GM12878 (cell line): ENCODE measurements around the gene DNAJA4. TPM values are rescaled to one million over a fixed set of nuclear protein-coding genes. Genes with fewer than 3 reads are reported as not detected.
A peak's percentile ranks its signal among the peaks of the same experiment; 100 is the strongest.

Source experiments
- ATAC-seq: fragments of 200-7000 bp; cut with Tn5 transposase; 3 replicates; pipeline ENCODE4 v1.9.1; 2020; ENCODE audit warnings: mild to moderate bottlenecking, moderate library complexity
- BruUV-seq: library from RNA; stranded (reverse); fragments of 400-500 nt; replicated peaks from 2 replicates; lab custom pipeline; 2021; lab: Mats Ljungman, UMichigan
- CTCF ChIA-PET: fragments of 300-600 bp; sonication (Branson Sonifier 250); formaldehyde crosslinking; extraction: SDS; loops from one replicate; lab custom pipeline; 2021; ENCODE audit warnings: inconsistent platforms; lab: Yijun Ruan, JAX
- POLR2A ChIA-PET: fragments of 350-600 bp; formaldehyde crosslinking; extraction: SDS; loops from one replicate; lab custom pipeline; 2021; ENCODE audit warnings: inconsistent platforms; lab: Charles Lee
- RAD21 ChIA-PET: fragments of 300-600 bp; sonication (Branson Sonifier 250); formaldehyde crosslinking; loops from one replicate; lab custom pipeline; 2023; ENCODE audit warnings: antibody characterized with exemption; ENCODE audit not compliant: unreplicated experiment; lab: Charles Lee
- SMC1A ChIA-PET: fragments of 300-600 bp; sonication (Branson Sonifier 250); formaldehyde crosslinking; loops from one replicate; lab custom pipeline; 2023; ENCODE audit not compliant: unreplicated experiment, uncharacterized antibody; lab: Charles Lee
- DNase-seq: peaks from one replicate; pipeline ENCODE4 v3.0.0-alpha.2; 2011; ENCODE audit warnings: low read depth, low spot score
- FAIRE-seq: peaks from 3 replicates; lab custom pipeline; 2011; peaks lifted over from hg19 to GRCh38; lab: Jason Lieb, UNC
- H2AFZ ChIP-seq: 2 replicates; pipeline ENCODE4 v1.6.0; 2011; ENCODE audit warnings: low read depth, low read length, control low read depth; ENCODE audit not compliant: control insufficient read depth
- H3K27ac ChIP-seq: 2 replicates; pipeline ENCODE4 v1.5.1; 2011; ENCODE audit warnings: control low read depth; ENCODE audit not compliant: control insufficient read depth, insufficient read depth
- H3K27me3 ChIP-seq, 2 experiments: replicated peaks in 1 of 2; 2 replicates each; pipeline versions ENCODE4 v1.6.0 to v1.6.1; 2011; ENCODE audit warnings: low read length in 1 of 2; ENCODE audit not compliant: control insufficient read depth in 2 of 2, insufficient read depth in 2 of 2
- H3K36me3 ChIP-seq, 2 experiments: 2 replicates each; pipeline ENCODE4 v1.5.1; 2011; ENCODE audit warnings: low read length in 1 of 2; ENCODE audit not compliant: control insufficient read depth in 2 of 2, insufficient read depth in 2 of 2
- H3K4me1 ChIP-seq: 2 replicates; pipeline ENCODE4 v1.6.1; 2011; ENCODE audit warnings: mild to moderate bottlenecking, low read length, moderate library complexity, mixed read lengths; ENCODE audit not compliant: control insufficient read depth, insufficient read depth
- H3K4me2 ChIP-seq: 2 replicates; pipeline ENCODE4 v1.6.0; 2011; ENCODE audit warnings: control low read depth; ENCODE audit not compliant: control insufficient read depth, insufficient read depth
- H3K4me3 ChIP-seq: fragments of 200-600 bp; sonication (generic); 2 replicates; pipeline ENCODE4 v1.5.1; 2016
- H3K79me2 ChIP-seq: 2 replicates; pipeline ENCODE4 v1.6.0; 2011; ENCODE audit warnings: low read length; ENCODE audit not compliant: control insufficient read depth, insufficient read depth
- H3K9ac ChIP-seq: 2 replicates; pipeline ENCODE4 v1.8.0; 2011; ENCODE audit warnings: low read length, control low read depth, mixed read lengths; ENCODE audit not compliant: control insufficient read depth, insufficient read depth
- H3K9me3 ChIP-seq: replicated peaks from 3 replicates; pipeline ENCODE4 v1.5.1; 2011; ENCODE audit warnings: mild to moderate bottlenecking, low read length; ENCODE audit not compliant: control insufficient read depth, insufficient read depth
- H4K20me1 ChIP-seq: 2 replicates; pipeline ENCODE4 v1.6.0; 2011; ENCODE audit not compliant: control insufficient read depth, insufficient read depth
- FOXM1 ChIP-seq: IDR thresholded peaks from 2 replicates; pipeline ENCODE4 v1.6.1; 2012; ENCODE audit warnings: low read depth, mild to moderate bottlenecking, inconsistent platforms, low read length, moderate library complexity
- IKZF1 ChIP-seq: fragments of 450-650 bp; conservative IDR thresholded peaks from 2 replicates; pipeline ENCODE4 v1.6.1; 2017; ENCODE audit warnings: antibody characterized with exemption, mild to moderate bottlenecking
- JUND ChIP-seq: IDR thresholded peaks from 2 replicates; pipeline ENCODE4 v1.6.1; 2012; ENCODE audit warnings: low read depth, mild to moderate bottlenecking, low read length, improper control_type of control experiment, moderate library complexity
- NFIC ChIP-seq: IDR thresholded peaks from 2 replicates; pipeline ENCODE4 v1.6.1; 2012; ENCODE audit warnings: low read depth, mild to moderate bottlenecking, inconsistent platforms, low read length, moderate library complexity
- SMAD5 ChIP-seq: IDR thresholded peaks from 2 replicates; pipeline ENCODE4 v1.6.1; 2016; ENCODE audit warnings: antibody characterized with exemption, low read depth
- SMARCA5 ChIP-seq: fragments of 450-650 bp; IDR thresholded peaks from 2 replicates; pipeline ENCODE4 v1.6.1; 2017; ENCODE audit warnings: mild to moderate bottlenecking
- SRF ChIP-seq, 2 experiments: IDR thresholded peaks; 2 replicates each; pipeline ENCODE4 v1.6.1; 2011; ENCODE audit warnings: low read depth in 2 of 2, low read length in 2 of 2, mild to moderate bottlenecking in 1 of 2, moderate library complexity in 1 of 2
- ZNF24 ChIP-seq: fragments of 450-650 bp; IDR thresholded peaks from 2 replicates; pipeline ENCODE4 v1.6.1; 2017; ENCODE audit warnings: antibody characterized with exemption, mild to moderate bottlenecking
- ZSCAN29 ChIP-seq: fragments of 450-650 bp; IDR thresholded peaks from 2 replicates; pipeline ENCODE4 v1.6.1; 2017; ENCODE audit warnings: mild to moderate bottlenecking, moderate library complexity
- WGBS: methylation state at CpG from one replicate; pipeline ENCODE4 v1.1.6; 2016; ENCODE audit warnings: low lambda C conversion rate; ENCODE audit not compliant: insufficient replicate concordance, insufficient coverage; ENCODE audit errors: missing lambda C conversion rate; 5-methylcytosine and 5-hydroxymethylcytosine counted together
- in situ Hi-C: fragments of 300-500 bp; cut with MboI; formaldehyde crosslinking; loops from 9 replicates; pipeline ENCODE4 v1.14.3; 2018; ENCODE audit warnings: mixed read lengths
- intact Hi-C: fragments of 100-400 bp; cut with micrococcal nuclease; formaldehyde crosslinking; loops from one replicate; pipeline ENCODE4 v1.14.2; 2022; ENCODE audit not compliant: unreplicated experiment
- polyA plus RNA-seq, 11 experiments: library from polyadenylated mRNA; depleted of rRNA in 4 of 11; unstranded in 6 of 11; stranded (reverse) in 5 of 11; fragments of >200 nt; fragmentation: Nextera tagmentation in 4 of 11; fragmentation: Illumina TruSeq in 1 of 11; extraction: Ambion mirVana in 4 of 11; extraction: Trizol in 1 of 11; gene quantifications; 1 replicate in 1 of 11; 2 replicates in 10 of 11; pipeline versions ENCODE4 v1.2.1 to v1.2.3, GENCODE V29; 2011 to 2016; ENCODE audit warnings: inconsistent platforms in 2 of 11, missing spikeins in 2 of 11, low read depth in 1 of 11
- total RNA-seq, 4 experiments: library from RNA; depleted of rRNA in 3 of 4; stranded (reverse); fragments of >200 nt in 3 of 4; fragmentation: Illumina TruSeq in 1 of 4; extraction: Trizol in 1 of 4; gene quantifications; 2 replicates each; pipeline versions ENCODE4 v1.2.1 to v1.2.3, GENCODE V29; 2013 to 2021
- TF ChIP-seq, protein P1 (sequence below): fragments of 450-650 bp; IDR thresholded peaks from 2 replicates; pipeline ENCODE4 v1.6.1; 2017; ENCODE audit warnings: borderline replicate concordance
- TF ChIP-seq, protein P2 (sequence below): fragments of 450-650 bp; IDR thresholded peaks from 2 replicates; pipeline ENCODE4 v1.6.1; 2018; ENCODE audit warnings: mild to moderate bottlenecking, low read depth, moderate library complexity; ENCODE audit not compliant: partially characterized antibody
- TF ChIP-seq, protein P3 (sequence below): fragments of 450-650 bp; IDR thresholded peaks from 2 replicates; pipeline ENCODE4 v1.6.1; 2017; ENCODE audit warnings: mild to moderate bottlenecking, moderate library complexity

DNAJA4 gene
- total and polyA plus RNA-seq, 10 of the 15 experiments (the other 5 are each of a cell fraction or from before 2014, with no cell fraction given), result 0.01 to 10.4 (median 4.1) TPM

DNA sequence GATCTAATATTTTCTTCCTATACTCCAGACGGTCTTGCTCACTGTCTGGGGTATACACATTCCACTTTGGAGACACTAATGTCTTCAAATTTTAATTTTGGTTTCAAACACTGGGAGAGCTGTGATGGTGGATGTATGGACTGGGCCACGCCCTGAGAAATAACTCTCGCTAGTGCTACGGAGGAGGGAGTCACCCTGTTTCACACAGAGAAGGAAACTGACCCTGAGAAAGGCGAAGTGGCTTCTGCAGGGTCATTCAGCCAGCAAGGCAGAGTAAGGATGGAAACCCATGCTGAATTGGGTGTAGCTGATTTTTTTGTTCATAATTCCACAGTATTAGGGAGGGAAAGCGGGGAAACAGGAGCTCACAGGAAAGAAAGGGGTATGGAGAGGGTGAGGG is 43.6 kb downstream of the DNAJA4 start (continued):
- TF ChIP-seq, protein P1, sequence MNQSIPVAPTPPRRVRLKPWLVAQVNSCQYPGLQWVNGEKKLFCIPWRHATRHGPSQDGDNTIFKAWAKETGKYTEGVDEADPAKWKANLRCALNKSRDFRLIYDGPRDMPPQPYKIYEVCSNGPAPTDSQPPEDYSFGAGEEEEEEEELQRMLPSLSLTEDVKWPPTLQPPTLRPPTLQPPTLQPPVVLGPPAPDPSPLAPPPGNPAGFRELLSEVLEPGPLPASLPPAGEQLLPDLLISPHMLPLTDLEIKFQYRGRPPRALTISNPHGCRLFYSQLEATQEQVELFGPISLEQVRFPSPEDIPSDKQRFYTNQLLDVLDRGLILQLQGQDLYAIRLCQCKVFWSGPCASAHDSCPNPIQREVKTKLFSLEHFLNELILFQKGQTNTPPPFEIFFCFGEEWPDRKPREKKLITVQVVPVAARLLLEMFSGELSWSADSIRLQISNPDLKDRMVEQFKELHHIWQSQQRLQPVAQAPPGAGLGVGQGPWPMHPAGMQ, result no peak
- TF ChIP-seq FOXM1 (no peak), SMARCA5 (no peak)

DNA sequence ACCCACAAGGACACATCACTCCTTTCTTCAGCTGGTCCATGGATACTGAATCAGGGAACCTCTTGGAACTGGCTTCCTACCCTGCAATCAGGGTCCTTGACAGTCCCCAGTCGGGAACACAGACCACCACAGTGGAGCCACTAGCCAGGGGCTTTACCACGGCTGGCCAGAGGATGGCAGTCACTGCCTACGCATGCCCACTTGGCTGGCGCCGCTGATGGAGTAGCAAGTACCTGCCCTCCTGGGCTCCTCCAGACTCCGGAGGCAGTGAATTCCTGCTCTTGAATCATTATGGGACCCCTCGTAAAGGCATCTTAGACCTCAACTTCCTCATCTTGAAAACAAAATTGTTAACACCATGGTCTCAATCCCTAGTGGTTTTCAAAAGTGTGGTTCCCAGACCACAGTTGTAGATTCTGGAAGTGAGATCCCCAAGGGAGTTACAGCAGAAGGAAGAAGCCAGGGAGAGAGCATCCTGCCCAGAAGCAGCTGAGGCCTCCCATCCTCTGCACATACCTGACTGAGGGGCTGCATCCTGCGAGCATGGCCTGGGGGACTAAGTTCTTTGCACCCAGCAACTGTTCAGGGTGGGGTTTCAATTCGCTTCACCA is 44.2 kb downstream of the DNAJA4 start:
- ChIA-PET RAD21 (interaction anchor here (0.6 to 3.3 kb wide), 5 partner anchors 43 to 115 kb away, joined by 3 to 11 read pairs (median 7); no protein-coding TSS in a partner anchor), SMC1A (interaction anchor here (0.8 to 4.3 kb wide), 6 partner anchors 9 to 114 kb away, joined by 3 to 31 read pairs (median 4); partner anchors contain the start of gene SKIC8), CTCF (interaction anchor here (0.6 to 13.8 kb wide), 18 partner anchors 9 to 432 kb away, joined by 3 to 175 read pairs (median 4); partner anchors contain the start of genes HYKK and SKIC8), POLR2A (interaction anchor here (0.6 kb wide), 1 partner anchor 158 kb away, joined by 3 read pairs; no protein-coding TSS in a partner anchor)
- peak; percentile 96 for ATAC-seq
- intact Hi-C loops, result loop anchor here (1.0 to 5.0 kb wide), 3 partner anchors 115 to 399 kb away; no protein-coding TSS in a partner anchor
- BruUV-seq, result no TSS peak
- no peak overlapping the region for H2AFZ ChIP-seq
- in situ Hi-C loops, result loop anchor here (5.0 kb wide), 1 partner anchor 124 kb away; no protein-coding TSS in a partner anchor
- FAIRE-seq, result peak; percentile 93
- no peak overlapping the region for H3K9ac ChIP-seq
- no peaks in the 10 kb centered on the region for H3K27me3 ChIP-seq
- H3K4me3 ChIP-seq, result no peak overlapping the region
- no peaks in the 10 kb centered on the region for H4K20me1 ChIP-seq
- no peaks in the 10 kb centered on the region for H3K4me1 ChIP-seq
- H3K79me2 ChIP-seq, result no peaks in the 10 kb centered on the region
- WGBS, result 10% methylated on average over 9 of the region's 9 CpGs
- DNase-seq, result no peak
- H3K27ac ChIP-seq, result no peak overlapping the region
- no peaks in the 10 kb centered on the region; the same call in 2 of the 3 replicates for H3K9me3 ChIP-seq
- no peak overlapping the region for H3K4me2 ChIP-seq
- H3K36me3 ChIP-seq, result no peaks in the 10 kb centered on the region
- TF ChIP-seq SRF (IDR thresholded peaks at IDR 0.05; ENCODE audit: low read depth in 2 of 2, low read length in 2 of 2), result no peak
- no peak for TF ChIP-seq JUND
- TF ChIP-seq, protein P2, sequence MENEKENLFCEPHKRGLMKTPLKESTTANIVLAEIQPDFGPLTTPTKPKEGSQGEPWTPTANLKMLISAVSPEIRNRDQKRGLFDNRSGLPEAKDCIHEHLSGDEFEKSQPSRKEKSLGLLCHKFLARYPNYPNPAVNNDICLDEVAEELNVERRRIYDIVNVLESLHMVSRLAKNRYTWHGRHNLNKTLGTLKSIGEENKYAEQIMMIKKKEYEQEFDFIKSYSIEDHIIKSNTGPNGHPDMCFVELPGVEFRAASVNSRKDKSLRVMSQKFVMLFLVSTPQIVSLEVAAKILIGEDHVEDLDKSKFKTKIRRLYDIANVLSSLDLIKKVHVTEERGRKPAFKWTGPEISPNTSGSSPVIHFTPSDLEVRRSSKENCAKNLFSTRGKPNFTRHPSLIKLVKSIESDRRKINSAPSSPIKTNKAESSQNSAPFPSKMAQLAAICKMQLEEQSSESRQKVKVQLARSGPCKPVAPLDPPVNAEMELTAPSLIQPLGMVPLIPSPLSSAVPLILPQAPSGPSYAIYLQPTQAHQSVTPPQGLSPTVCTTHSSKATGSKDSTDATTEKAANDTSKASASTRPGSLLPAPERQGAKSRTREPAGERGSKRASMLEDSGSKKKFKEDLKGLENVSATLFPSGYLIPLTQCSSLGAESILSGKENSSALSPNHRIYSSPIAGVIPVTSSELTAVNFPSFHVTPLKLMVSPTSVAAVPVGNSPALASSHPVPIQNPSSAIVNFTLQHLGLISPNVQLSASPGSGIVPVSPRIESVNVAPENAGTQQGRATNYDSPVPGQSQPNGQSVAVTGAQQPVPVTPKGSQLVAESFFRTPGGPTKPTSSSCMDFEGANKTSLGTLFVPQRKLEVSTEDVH, result no peak
- no peak for TF ChIP-seq SMAD5
- TF ChIP-seq, protein P3, sequence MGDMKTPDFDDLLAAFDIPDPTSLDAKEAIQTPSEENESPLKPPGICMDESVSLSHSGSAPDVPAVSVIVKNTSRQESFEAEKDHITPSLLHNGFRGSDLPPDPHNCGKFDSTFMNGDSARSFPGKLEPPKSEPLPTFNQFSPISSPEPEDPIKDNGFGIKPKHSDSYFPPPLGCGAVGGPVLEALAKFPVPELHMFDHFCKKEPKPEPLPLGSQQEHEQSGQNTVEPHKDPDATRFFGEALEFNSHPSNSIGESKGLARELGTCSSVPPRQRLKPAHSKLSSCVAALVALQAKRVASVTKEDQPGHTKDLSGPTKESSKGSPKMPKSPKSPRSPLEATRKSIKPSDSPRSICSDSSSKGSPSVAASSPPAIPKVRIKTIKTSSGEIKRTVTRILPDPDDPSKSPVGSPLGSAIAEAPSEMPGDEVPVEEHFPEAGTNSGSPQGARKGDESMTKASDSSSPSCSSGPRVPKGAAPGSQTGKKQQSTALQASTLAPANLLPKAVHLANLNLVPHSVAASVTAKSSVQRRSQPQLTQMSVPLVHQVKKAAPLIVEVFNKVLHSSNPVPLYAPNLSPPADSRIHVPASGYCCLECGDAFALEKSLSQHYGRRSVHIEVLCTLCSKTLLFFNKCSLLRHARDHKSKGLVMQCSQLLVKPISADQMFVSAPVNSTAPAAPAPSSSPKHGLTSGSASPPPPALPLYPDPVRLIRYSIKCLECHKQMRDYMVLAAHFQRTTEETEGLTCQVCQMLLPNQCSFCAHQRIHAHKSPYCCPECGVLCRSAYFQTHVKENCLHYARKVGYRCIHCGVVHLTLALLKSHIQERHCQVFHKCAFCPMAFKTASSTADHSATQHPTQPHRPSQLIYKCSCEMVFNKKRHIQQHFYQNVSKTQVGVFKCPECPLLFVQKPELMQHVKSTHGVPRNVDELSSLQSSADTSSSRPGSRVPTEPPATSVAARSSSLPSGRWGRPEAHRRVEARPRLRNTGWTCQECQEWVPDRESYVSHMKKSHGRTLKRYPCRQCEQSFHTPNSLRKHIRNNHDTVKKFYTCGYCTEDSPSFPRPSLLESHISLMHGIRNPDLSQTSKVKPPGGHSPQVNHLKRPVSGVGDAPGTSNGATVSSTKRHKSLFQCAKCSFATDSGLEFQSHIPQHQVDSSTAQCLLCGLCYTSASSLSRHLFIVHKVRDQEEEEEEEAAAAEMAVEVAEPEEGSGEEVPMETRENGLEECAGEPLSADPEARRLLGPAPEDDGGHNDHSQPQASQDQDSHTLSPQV, result no peak
- TF ChIP-seq NFIC, result no peak
- no peak for TF ChIP-seq ZSCAN29
- no peak for TF ChIP-seq ZNF24
- 0 out of 2 replicates have a peak, but pooled peaks have one; percentile 16 for TF ChIP-seq IKZF1
